Measurements from ENCODE around the gene TNNI3K.
A peak's percentile ranks its signal among the peaks of the same experiment; 100 is the strongest.

Gene TNNI3K

DNA sequence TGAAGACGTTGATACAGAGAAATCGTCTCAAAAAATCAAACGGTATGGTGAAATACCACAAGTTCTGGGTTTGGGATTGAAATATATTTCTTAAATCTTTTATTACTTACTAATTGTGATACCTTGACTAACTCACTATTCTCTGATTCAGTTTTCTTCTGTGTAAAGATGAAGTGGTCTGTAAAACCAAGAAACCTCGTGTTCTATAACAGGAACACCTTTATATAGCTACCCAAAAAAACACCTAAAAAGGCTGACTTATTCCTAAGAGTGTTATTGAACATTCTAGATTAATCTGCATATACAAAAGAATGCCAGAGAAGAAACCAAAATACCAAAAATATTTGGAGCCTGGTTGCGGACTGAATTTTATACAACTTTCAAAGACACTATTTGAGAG is 37.9 kb upstream of the TNNI3K start:
- H4K20me1 ChIP-seq (ENCODE audit: control insufficient read depth, insufficient read depth, low read depth, low read length), result no peaks in the 10 kb centered on the region
- H3K36me3 ChIP-seq (ENCODE audit: control insufficient read depth, low read length), result peaks cover 8% of the 10 kb centered on the region; the same call in 1 of the 2 replicates
- peaks cover 18% of the 10 kb centered on the region for H3K4me1 ChIP-seq (ENCODE audit: control insufficient read depth, low read length)
- 0 out of 2 replicates have a peak, but pooled peaks cover 5% of the 10 kb centered on the region for H3K27me3 ChIP-seq (ENCODE audit: control insufficient read depth, low read length)
- peaks cover 3% of the 10 kb centered on the region; the same call in 1 of the 2 replicates for H3K79me2 ChIP-seq (ENCODE audit: control insufficient read depth, low read length)
- H3K9me2 ChIP-seq (replicated peaks; ENCODE audit: control insufficient read depth, low read length), result no peaks in the 10 kb centered on the region
- TF ChIP-seq, protein P1, sequence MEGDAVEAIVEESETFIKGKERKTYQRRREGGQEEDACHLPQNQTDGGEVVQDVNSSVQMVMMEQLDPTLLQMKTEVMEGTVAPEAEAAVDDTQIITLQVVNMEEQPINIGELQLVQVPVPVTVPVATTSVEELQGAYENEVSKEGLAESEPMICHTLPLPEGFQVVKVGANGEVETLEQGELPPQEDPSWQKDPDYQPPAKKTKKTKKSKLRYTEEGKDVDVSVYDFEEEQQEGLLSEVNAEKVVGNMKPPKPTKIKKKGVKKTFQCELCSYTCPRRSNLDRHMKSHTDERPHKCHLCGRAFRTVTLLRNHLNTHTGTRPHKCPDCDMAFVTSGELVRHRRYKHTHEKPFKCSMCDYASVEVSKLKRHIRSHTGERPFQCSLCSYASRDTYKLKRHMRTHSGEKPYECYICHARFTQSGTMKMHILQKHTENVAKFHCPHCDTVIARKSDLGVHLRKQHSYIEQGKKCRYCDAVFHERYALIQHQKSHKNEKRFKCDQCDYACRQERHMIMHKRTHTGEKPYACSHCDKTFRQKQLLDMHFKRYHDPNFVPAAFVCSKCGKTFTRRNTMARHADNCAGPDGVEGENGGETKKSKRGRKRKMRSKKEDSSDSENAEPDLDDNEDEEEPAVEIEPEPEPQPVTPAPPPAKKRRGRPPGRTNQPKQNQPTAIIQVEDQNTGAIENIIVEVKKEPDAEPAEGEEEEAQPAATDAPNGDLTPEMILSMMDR (IDR thresholded peaks at IDR 0.05; ENCODE audit: low read depth, low read length, poor library complexity, severe bottlenecking), result no peak
- TF ChIP-seq EZH2phosphoT487 (IDR thresholded peaks at IDR 0.05; ENCODE audit: borderline replicate concordance, low read length), result no peak
- no peaks in the 10 kb centered on the region for H3F3A ChIP-seq (ENCODE audit: control insufficient read depth, insufficient read depth)
- H3K9me3 ChIP-seq (ENCODE audit: control insufficient read depth, insufficient read depth, low read length), result no peaks in the 10 kb centered on the region
- H3K4me3 ChIP-seq (ENCODE audit: low read length), result peak overlapping the region; percentile 93
- peak overlapping the region; percentile 97 for H3K4me2 ChIP-seq (ENCODE audit: low read length)
- no peak overlapping the region for H3K27ac ChIP-seq (ENCODE audit: low read depth, low read length)

DNA sequence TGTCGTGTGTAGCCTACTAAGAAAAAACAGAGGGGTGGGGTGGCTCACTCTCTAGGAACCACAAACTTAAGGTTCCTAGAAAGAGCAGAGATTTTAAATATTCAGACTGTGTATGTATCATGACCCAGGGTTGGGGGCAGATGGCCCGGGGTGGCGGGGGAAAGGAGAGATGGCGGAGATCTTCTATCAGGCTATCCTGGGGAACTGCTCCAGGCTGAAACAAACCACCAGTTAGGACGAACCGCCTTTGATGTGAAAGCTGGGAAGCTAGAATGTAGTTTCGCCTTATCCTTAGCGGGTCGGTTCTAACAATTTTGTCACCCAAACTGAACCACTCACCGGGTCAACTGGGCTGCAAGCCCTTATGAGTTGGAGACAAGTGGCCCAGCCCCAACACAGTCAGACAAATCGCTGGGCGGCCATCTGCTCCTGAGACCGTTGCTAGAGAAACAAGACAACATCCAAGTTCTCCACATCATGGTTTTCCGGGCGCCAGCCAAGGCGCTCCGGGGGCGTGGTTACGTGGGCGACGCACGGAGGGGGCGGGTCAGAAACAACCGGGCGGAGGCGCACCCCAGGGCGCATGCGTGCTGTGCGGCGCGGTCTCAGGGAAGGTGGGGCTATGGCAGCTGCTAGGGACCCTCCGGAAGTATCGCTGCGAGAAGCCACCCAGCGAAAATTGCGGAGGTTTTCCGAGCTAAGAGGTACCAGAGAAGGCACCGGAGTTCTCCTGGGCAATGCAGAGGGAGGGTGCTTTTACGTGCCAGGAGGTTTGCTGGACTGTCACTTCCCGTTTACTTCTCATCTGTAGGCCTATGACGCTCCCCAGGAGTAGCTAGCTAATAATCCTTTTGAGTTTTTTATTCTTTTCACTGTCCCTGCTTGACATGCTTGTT is 37.3 kb upstream of the TNNI3K start, which contains the start of the genes FPGT and LRRIQ3:
TSS of gene FPGT (plus strand) at position 586 of the 896 bp plus-strand sequence. CDS start at position 623, 37 bp downstream.
TSS of gene LRRIQ3 (minus strand) at position 520 of the 896 bp plus-strand sequence. CDS start 14,492 bp downstream, outside the sequence.
- Histone ChIP-seq H3K9me3 (ENCODE audit: control insufficient read depth, insufficient read depth, low read length) (no peaks in the 10 kb centered on the region), H3K27ac (ENCODE audit: low read depth, low read length) (peak within 1 kb of the TSS; percentile 52), H3K27me3 (ENCODE audit: control insufficient read depth, low read length) (0 out of 2 replicates have a peak, but pooled peaks cover 5% of the 10 kb centered on the region), H3K36me3 (ENCODE audit: control insufficient read depth, low read length) (peaks cover 8% of the 10 kb centered on the region; the same call in 1 of the 2 replicates), H3K4me2 (ENCODE audit: low read length) (peak within 1 kb of the TSS; percentile 97), H3K4me1 (ENCODE audit: control insufficient read depth, low read length) (peaks cover 18% of the 10 kb centered on the region), H3K4me3 (ENCODE audit: low read length) (peak within 1 kb of the TSS; percentile 93), H3K79me2 (ENCODE audit: control insufficient read depth, low read length) (peaks cover 3% of the 10 kb centered on the region; the same call in 1 of the 2 replicates), H4K20me1 (ENCODE audit: control insufficient read depth, insufficient read depth, low read depth, low read length) (no peaks in the 10 kb centered on the region), H3K9me2 (replicated peaks; ENCODE audit: control insufficient read depth, low read length) (no peaks in the 10 kb centered on the region), H3F3A (ENCODE audit: control insufficient read depth, insufficient read depth) (no peaks in the 10 kb centered on the region)
- TF ChIP-seq, protein P1 (IDR thresholded peaks at IDR 0.05; ENCODE audit: low read depth, low read length, poor library complexity, severe bottlenecking), result no peak

DNA sequence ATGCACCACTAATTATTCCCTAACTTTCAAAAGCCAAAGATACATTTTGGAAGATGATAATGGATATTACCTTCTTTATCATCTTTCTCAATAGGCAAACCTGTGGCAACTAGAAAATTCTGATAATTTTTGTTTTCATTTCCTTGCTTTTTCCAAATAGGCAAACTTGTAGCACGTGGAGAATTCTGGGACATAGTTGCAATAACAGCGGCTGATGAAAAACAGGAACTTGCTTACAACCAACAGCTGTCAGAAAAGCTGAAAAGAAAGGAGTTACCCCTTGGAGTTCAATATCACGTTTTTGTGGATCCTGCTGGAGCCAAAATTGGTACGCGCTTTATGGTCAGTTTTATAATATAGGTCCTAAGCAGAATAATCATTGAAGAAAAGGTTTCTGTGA is 35.7 kb upstream of the TNNI3K start:
- Histone ChIP-seq H3K27me3 (ENCODE audit: control insufficient read depth, low read length) (0 out of 2 replicates have a peak, but pooled peaks cover 5% of the 10 kb centered on the region), H3K4me3 (ENCODE audit: low read length) (peak overlapping the region; percentile 93), H3K9me3 (ENCODE audit: control insufficient read depth, insufficient read depth, low read length) (no peaks in the 10 kb centered on the region), H3K9me2 (replicated peaks; ENCODE audit: control insufficient read depth, low read length) (no peaks in the 10 kb centered on the region), H3K79me2 (ENCODE audit: control insufficient read depth, low read length) (peaks cover 3% of the 10 kb centered on the region; the same call in 1 of the 2 replicates), H4K20me1 (ENCODE audit: control insufficient read depth, insufficient read depth, low read depth, low read length) (no peaks in the 10 kb centered on the region), H3K4me1 (ENCODE audit: control insufficient read depth, low read length) (peaks cover 18% of the 10 kb centered on the region), H3K27ac (ENCODE audit: low read depth, low read length) (no peak overlapping the region), H3F3A (ENCODE audit: control insufficient read depth, insufficient read depth) (no peaks in the 10 kb centered on the region), H3K36me3 (ENCODE audit: control insufficient read depth, low read length) (peaks cover 8% of the 10 kb centered on the region; the same call in 1 of the 2 replicates), H3K4me2 (ENCODE audit: low read length) (peak overlapping the region; percentile 97)
- TF ChIP-seq, protein P1 (IDR thresholded peaks at IDR 0.05; ENCODE audit: low read depth, low read length, poor library complexity, severe bottlenecking), result no peak
- no peak for TF ChIP-seq EZH2phosphoT487 (IDR thresholded peaks at IDR 0.05; ENCODE audit: borderline replicate concordance, low read length)

Measured in DOHH2 (cell line).